K562 (cell line): Measurements from ENCODE around the gene RUVBL2. TPM values are rescaled to one million over a fixed set of nuclear protein-coding genes. Genes with fewer than 3 reads are reported as not detected.

Experiments
- CBFA2T2 ChIP-seq: fragments of 450-650 bp; conservative IDR thresholded peaks from 2 replicates; pipeline ENCODE4 v1.6.1; 2017; ENCODE audit warnings: mild to moderate bottlenecking
- CBX8 ChIP-seq: fragments of 200-600 bp; sonication (generic); IDR thresholded peaks from 2 replicates; pipeline ENCODE4 v1.6.1; 2012; ENCODE audit warnings: borderline replicate concordance, mixed run types, low read depth, mild to moderate bottlenecking, moderate library complexity, mixed read lengths, low read length, control low read depth, inconsistent platforms; ENCODE audit not compliant: poor library complexity, severe bottlenecking; ENCODE audit errors: extremely low read depth
- CREM ChIP-seq: IDR thresholded peaks from 2 replicates; pipeline ENCODE4 v1.6.1; 2014; ENCODE audit warnings: antibody characterized with exemption, low read depth
- CXXC5 ChIP-seq: fragments of 250-450 bp; sonication (Bioruptor Pico); IDR thresholded peaks from 2 replicates; pipeline ENCODE4 v1.8.0; 2022; ENCODE audit warnings: inconsistent platforms, mild to moderate bottlenecking, moderate library complexity
- GABPB1 ChIP-seq: sonication (generic); formaldehyde crosslinking; IDR thresholded peaks from 2 replicates; pipeline ENCODE4 v1.8.0; 2022; ENCODE audit warnings: mild to moderate bottlenecking, missing genetic modification reagents
- IRF2 ChIP-seq: sonication (generic); formaldehyde crosslinking; IDR thresholded peaks from 2 replicates; pipeline ENCODE4 v1.8.1; 2022; ENCODE audit warnings: mild to moderate bottlenecking, missing genetic modification reagents
- POU5F1 ChIP-seq: fragments of 150-350 bp; IDR thresholded peaks from 2 replicates; pipeline ENCODE4 v1.6.1; 2014; ENCODE audit warnings: borderline replicate concordance, low read length, low read depth, mild to moderate bottlenecking; ENCODE audit not compliant: partially characterized antibody
- SMARCC2 ChIP-seq: fragments of 450-650 bp; IDR thresholded peaks from 2 replicates; pipeline ENCODE4 v1.6.1; 2017; ENCODE audit warnings: antibody characterized with exemption, moderate library complexity, mild to moderate bottlenecking, low read depth
- STAG1 ChIP-seq: sonication (generic); formaldehyde crosslinking; IDR thresholded peaks from 2 replicates; pipeline ENCODE4 v1.5.0; 2020; ENCODE audit warnings: missing genetic modification reagents, borderline replicate concordance
- TARDBP ChIP-seq: fragments of 450-650 bp; IDR thresholded peaks from 2 replicates; pipeline ENCODE4 v1.6.1; 2016
- ZNF316 ChIP-seq: fragments of 450-650 bp; IDR thresholded peaks from 2 replicates; pipeline ENCODE4 v1.6.1; 2016
- ZNF696 ChIP-seq: fragments of 250-450 bp; sonication (Bioruptor Pico); conservative IDR thresholded peaks from 2 replicates; pipeline ENCODE4 v1.4.0; 2020; ENCODE audit warnings: mild to moderate bottlenecking, moderate library complexity
- ZZZ3 ChIP-seq: fragments of 450-650 bp; IDR thresholded peaks from 2 replicates; pipeline ENCODE4 v1.6.1; 2016; ENCODE audit warnings: antibody characterized with exemption, mild to moderate bottlenecking, moderate library complexity
- polyA plus RNA-seq, 8 experiments: library from polyadenylated mRNA; depleted of rRNA in 4 of 8; stranded (reverse) in 5 of 8; unstranded in 3 of 8; fragments of >200 nt; fragmentation: Nextera tagmentation in 2 of 8; fragmentation: Illumina TruSeq in 1 of 8; extraction: Ambion mirVana in 2 of 8; extraction: Trizol in 1 of 8; gene quantifications; 2 replicates each; pipeline versions ENCODE4 v1.2.1 to v1.2.3, GENCODE V29; 2011 to 2014; ENCODE audit warnings: inconsistent platforms in 1 of 8, missing spikeins in 1 of 8
- total RNA-seq, 7 experiments: library from RNA; depleted of rRNA in 6 of 7; stranded (reverse); fragments of >200 nt in 6 of 7; fragmentation: Illumina TruSeq in 2 of 7; extraction: Trizol in 2 of 7; gene quantifications; 2 replicates each; pipeline versions ENCODE4 v1.2.1 to v1.2.3, GENCODE V29; 2011 to 2021; ENCODE audit warnings: low replicate concordance in 1 of 7
- TF ChIP-seq, protein P1 (sequence below): sonication (generic); formaldehyde crosslinking; IDR thresholded peaks from 2 replicates; pipeline ENCODE4 v1.4.0; 2020; ENCODE audit warnings: mild to moderate bottlenecking, missing genetic modification reagents
- TF ChIP-seq, protein P2 (sequence below): IDR thresholded peaks from 3 replicates; pipeline ENCODE4 v1.6.1; 2011; ENCODE audit warnings: borderline replicate concordance, mild to moderate bottlenecking, moderate library complexity; ENCODE audit not compliant: insufficient read length; ENCODE audit errors: extremely low read depth
- TF ChIP-seq, protein P3 (sequence below), 2 experiments: fragments of 200-800 bp in 1 of 2; sonication (Bioruptor generic) in 1 of 2; sonication (generic) in 1 of 2; formaldehyde crosslinking in 1 of 2; IDR thresholded peaks in 1 of 2; conservative IDR thresholded peaks in 1 of 2; 2 replicates each; pipeline versions ENCODE4 v1.5.0 to v1.6.1; 2016 to 2020; ENCODE audit warnings: missing compliant biosample characterization in 1 of 2, missing genetic modification characterization in 1 of 2, missing genetic modification reagents in 1 of 2
- TF ChIP-seq, protein P4 (sequence below): fragments of 250-450 bp; sonication (Bioruptor Pico); IDR thresholded peaks from 2 replicates; pipeline ENCODE4 v1.5.0; 2022; ENCODE audit warnings: mild to moderate bottlenecking

The RUVBL2 gene
- total and polyA plus RNA-seq, 9 of the 15 experiments (the other 6 are each of a cell fraction or from before 2014, with no cell fraction given): 71.4 to 453 (median 237) TPM

DNA sequence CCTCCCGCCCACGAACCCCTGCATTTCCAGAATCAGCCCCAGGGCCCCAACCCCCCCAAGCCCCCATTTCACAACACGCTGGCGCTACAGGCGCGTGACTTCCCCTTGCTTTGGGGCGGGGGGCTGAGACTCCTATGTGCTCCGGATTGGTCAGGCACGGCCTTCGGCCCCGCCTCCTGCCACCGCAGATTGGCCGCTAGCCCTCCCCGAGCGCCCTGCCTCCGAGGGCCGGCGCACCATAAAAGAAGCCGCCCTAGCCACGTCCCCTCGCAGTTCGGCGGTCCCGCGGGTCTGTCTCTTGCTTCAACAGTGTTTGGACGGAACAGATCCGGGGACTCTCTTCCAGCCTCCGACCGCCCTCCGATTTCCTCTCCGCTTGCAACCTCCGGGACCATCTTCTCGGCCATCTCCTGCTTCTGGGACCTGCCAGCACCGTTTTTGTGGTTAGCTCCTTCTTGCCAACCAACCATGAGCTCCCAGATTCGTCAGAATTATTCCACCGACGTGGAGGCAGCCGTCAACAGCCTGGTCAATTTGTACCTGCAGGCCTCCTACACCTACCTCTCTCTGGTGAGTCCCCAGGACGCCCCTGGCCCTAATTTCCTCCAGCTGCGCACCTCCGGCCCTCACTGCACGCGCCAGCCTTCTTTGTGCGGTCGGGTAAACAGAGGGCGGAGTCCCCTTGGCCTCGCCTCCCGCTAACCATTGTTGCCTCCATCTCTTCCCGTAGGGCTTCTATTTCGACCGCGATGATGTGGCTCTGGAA, 28.5 kb upstream of the RUVBL2 start, which contains the start of gene FTL (continued):
- TF ChIP-seq, protein P1, sequence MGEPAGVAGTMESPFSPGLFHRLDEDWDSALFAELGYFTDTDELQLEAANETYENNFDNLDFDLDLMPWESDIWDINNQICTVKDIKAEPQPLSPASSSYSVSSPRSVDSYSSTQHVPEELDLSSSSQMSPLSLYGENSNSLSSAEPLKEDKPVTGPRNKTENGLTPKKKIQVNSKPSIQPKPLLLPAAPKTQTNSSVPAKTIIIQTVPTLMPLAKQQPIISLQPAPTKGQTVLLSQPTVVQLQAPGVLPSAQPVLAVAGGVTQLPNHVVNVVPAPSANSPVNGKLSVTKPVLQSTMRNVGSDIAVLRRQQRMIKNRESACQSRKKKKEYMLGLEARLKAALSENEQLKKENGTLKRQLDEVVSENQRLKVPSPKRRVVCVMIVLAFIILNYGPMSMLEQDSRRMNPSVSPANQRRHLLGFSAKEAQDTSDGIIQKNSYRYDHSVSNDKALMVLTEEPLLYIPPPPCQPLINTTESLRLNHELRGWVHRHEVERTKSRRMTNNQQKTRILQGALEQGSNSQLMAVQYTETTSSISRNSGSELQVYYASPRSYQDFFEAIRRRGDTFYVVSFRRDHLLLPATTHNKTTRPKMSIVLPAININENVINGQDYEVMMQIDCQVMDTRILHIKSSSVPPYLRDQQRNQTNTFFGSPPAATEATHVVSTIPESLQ (CRISPR knock-in tag): peak; percentile 88
- TF ChIP-seq, protein P2, sequence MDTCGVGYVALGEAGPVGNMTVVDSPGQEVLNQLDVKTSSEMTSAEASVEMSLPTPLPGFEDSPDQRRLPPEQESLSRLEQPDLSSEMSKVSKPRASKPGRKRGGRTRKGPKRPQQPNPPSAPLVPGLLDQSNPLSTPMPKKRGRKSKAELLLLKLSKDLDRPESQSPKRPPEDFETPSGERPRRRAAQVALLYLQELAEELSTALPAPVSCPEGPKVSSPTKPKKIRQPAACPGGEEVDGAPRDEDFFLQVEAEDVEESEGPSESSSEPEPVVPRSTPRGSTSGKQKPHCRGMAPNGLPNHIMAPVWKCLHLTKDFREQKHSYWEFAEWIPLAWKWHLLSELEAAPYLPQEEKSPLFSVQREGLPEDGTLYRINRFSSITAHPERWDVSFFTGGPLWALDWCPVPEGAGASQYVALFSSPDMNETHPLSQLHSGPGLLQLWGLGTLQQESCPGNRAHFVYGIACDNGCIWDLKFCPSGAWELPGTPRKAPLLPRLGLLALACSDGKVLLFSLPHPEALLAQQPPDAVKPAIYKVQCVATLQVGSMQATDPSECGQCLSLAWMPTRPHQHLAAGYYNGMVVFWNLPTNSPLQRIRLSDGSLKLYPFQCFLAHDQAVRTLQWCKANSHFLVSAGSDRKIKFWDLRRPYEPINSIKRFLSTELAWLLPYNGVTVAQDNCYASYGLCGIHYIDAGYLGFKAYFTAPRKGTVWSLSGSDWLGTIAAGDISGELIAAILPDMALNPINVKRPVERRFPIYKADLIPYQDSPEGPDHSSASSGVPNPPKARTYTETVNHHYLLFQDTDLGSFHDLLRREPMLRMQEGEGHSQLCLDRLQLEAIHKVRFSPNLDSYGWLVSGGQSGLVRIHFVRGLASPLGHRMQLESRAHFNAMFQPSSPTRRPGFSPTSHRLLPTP: no peak
- TF ChIP-seq POU5F1: no peak
- no peak for TF ChIP-seq ZZZ3
- no peak for TF ChIP-seq TARDBP
- TF ChIP-seq STAG1: no peak; the same call in 1 of the 2 replicates
- TF ChIP-seq CREM: peak; percentile 69
- peak; percentile 80 for TF ChIP-seq GABPB1 (CRISPR knock-in tag)
- TF ChIP-seq CXXC5 (CRISPR knock-in tag): peak; percentile 89
- TF ChIP-seq ZNF696 (CRISPR knock-in tag): no peak
- TF ChIP-seq SMARCC2: no peak
- TF ChIP-seq CBFA2T2: no peak
- no peak for TF ChIP-seq CBX8
- TF ChIP-seq, protein P3, sequence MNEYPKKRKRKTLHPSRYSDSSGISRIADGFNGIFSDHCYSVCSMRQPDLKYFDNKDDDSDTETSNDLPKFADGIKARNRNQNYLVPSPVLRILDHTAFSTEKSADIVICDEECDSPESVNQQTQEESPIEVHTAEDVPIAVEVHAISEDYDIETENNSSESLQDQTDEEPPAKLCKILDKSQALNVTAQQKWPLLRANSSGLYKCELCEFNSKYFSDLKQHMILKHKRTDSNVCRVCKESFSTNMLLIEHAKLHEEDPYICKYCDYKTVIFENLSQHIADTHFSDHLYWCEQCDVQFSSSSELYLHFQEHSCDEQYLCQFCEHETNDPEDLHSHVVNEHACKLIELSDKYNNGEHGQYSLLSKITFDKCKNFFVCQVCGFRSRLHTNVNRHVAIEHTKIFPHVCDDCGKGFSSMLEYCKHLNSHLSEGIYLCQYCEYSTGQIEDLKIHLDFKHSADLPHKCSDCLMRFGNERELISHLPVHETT (CRISPR knock-in tag; conservative IDR thresholded peaks at IDR 0.05 in 1 of 2, IDR thresholded peaks at IDR 0.05 in 1 of 2): no peak
- TF ChIP-seq, protein P4, sequence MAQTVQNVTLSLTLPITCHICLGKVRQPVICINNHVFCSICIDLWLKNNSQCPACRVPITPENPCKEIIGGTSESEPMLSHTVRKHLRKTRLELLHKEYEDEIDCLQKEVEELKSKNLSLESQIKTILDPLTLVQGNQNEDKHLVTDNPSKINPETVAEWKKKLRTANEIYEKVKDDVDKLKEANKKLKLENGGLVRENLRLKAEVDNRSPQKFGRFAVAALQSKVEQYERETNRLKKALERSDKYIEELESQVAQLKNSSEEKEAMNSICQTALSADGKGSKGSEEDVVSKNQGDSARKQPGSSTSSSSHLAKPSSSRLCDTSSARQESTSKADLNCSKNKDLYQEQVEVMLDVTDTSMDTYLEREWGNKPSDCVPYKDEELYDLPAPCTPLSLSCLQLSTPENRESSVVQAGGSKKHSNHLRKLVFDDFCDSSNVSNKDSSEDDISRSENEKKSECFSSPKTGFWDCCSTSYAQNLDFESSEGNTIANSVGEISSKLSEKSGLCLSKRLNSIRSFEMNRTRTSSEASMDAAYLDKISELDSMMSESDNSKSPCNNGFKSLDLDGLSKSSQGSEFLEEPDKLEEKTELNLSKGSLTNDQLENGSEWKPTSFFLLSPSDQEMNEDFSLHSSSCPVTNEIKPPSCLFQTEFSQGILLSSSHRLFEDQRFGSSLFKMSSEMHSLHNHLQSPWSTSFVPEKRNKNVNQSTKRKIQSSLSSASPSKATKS (CRISPR knock-in tag): no peak
- 0 out of 2 replicates have a peak, but pooled peaks have one; percentile 3 for TF ChIP-seq ZNF316
- peak; percentile 36; the same call in 1 of the 2 replicates for TF ChIP-seq IRF2 (CRISPR knock-in tag)
